8988T (cell line): ENCODE data around the gene ABCA1.
"Not testable (repeated sequence)": the region's sequence is repeated elsewhere in the genome, so short reads cannot be mapped to it uniquely, and the experiment has no call there.

ENCODE experiments used
- DNase-seq: peaks from one replicate; pipeline ENCODE4 v3.0.0; 2011

Gene ABCA1

DNA sequence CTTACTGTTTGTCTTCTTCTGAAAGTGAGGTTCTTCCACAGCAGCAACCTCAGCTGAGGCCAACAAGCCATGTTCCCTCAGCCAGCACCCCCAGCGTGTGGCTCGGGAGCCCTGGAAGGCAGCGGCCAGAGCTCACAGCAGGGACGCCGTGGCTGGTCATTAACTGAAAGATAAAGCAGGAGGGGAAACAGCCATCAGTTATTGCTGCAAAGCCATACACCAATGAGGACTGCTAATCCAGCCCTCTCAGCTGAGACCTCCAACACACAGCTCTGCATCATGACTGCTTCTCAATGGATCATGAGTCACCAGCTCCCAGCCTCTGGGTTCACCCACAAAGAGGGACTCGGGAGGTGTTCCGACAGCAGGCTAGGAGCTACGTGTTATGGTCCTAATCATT lies 24.3 kb downstream of the ABCA1 start:
- DNase-seq: no peak

GRCh38 chr9:104900871-104901270 lies 27.1 kb downstream of the ABCA1 start:
- no peak for DNase-seq

- DNase-seq: no peak
These were observed 27.6 kb downstream of the ABCA1 start for GRCh38 chr9:104900324-104900723.

GRCh38 chr9:104899759-104900247 lies 28.2 kb downstream of the ABCA1 start:
- no peak for DNase-seq

GRCh38 chr9:104898376-104898775 lies 29.6 kb downstream of the ABCA1 start:
- not testable (repeated sequence) for DNase-seq

DNA sequence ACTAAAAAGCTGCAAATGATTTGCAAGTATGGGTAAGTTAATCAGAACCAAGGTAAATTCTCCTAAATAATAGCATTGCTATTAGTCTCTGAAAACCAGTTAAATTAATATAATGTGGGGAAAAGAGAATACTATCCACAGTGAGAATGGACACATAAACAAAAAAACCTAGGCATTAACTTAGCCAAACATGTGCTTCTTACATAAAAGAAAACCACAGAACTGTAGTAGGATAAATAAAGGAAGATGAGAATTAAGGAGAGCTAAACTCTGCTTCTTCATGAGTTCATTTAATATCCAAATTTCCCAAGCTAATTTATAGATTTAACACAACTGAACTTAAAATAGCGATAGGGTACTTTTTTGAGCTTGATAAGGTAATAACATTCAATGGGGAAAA lies 31.8 kb downstream of the ABCA1 start:
- DNase-seq: no peak

GRCh38 chr9:104895572-104895971 lies 32.4 kb downstream of the ABCA1 start:
- no peak for DNase-seq

DNA sequence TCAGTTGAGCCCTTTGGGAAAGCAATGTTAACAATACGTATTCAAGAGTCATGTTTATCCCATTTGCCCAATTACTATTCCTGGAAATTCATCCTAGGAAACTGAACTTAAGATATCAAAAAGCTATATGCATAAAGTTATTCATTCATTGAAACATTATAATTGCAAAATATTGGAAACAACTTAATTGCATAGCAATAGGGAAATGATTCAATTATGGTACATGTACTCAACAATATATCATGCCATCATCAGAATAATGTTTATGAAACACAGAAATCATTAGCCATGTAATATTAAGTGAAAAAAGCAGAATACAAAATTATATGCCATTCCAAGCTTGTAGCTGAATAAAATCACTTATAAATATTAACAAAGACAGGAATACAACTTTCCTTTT lies 35.3 kb downstream of the ABCA1 start:
- no peak for DNase-seq

GRCh38 chr9:104890433-104890770 lies 37.6 kb downstream of the ABCA1 start:
- no peak for DNase-seq

DNA sequence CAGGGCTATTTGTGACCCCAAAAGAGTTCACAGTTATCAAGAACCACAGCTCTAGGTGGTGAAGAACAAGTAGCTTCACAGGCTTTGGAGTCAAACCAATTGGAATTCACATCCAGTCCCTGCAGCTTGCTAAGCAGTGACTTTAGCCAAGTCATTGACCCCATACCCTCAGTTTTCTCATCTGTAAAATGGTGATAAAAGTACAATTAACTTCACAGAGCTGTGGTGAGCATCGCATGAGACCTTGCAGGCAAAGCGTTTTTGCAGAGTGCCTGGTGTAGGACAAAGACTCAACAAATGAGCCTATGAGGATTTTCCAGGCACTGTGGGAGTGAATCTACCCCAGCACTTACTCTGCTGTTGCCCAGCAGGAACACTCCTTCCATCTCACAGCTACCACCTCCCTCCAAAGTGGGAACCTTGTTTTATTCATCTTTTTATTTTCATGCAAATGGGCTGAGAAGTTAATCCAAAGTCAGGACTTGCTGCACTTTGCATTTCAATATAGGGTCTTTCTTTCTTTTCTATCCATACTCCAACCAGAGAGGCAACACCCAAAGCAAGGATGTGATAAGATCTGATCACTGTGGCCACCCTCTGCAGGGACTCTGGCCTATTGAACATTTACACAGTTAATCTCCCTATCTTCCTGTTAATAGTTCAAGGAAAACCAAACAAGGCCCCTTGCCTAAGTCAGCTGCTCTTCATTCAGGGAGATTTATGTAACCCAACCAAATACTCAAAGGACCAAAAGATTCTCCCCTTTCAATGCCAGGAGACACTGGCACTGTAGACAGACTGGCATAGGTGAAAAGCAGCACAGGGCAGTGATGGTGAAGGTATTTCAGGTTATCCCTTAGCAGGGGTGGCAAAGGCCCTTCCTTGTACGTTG lies 41.9 kb downstream of the ABCA1 start:
- DNase-seq: no peak

DNA sequence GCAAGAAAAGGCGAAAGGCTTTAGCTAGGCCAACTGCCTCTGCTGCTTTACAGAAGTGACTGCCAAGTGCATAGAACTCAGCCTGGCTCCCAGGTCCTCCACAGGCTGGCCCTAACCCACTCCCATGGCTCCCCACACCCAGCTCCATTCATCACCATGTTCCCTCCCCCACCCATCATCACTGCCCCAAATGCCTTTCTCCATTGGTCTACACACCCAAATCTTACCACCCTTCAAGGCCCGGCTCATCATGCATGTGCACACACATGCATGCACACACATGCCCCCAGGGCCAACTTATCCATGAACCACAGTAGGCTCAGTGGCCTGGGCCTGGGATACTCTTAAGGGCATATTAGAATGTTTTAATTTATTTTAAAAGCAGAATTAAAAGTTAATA lies 44.8 kb downstream of the ABCA1 start:
- DNase-seq: no peak

GRCh38 chr9:104882566-104882965 lies 45.4 kb downstream of the ABCA1 start:
- DNase-seq: no peak

DNA sequence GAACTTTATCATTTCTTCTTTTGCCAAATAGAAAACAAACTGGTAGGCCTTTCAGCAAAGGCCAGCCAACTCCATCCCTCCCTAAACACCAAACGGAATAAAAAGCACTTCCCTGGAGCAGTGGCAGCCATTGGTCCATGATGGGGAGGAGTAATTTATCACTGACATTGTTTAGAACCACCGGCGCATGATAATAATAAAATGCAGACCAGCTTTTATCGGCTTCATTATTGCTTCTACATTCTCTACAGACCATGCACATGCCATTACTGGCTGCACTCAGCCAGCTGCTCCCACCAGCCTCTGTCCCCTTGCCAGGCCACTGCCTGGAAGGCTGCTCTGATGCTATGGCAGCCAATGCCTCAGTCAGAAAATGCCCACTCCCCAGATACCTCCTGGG lies 45.9 kb downstream of the ABCA1 start:
- DNase-seq: no peak

DNA sequence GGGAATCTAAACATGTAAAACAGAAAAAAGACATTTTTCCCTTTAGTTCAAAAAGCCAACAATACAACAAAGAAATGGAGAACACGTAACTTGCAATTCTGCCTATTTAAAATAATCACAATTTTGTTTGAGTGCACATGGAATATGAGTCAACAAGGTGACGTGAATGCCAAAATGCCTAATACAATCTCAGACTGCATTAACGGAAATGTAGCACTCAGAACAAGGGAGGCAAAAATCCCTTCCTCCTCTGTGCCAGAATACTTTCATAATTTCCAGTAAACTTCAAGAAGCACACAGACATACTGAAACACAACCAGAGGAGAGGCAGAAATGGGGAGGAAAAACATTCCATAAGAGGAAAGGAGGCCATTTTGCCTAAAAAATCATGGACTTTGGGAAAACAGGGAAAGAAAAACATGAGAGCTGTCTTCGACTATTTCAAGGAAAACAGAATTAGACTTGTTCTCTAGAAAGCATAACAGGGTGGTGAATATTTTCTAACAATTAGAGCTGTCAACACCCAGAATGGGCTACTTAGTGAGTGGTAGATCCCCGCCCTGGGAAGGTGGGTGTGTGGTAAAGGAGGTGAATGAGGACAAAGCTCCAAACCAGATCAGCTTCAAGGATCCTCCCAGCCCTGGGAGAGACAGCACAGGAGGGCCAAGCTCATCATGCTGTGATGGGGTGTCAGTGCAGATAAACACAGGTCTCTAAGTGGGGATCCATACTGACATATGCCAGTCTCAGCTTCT lies 48.2 kb downstream of the ABCA1 start:
- DNase-seq: no peak

DNA sequence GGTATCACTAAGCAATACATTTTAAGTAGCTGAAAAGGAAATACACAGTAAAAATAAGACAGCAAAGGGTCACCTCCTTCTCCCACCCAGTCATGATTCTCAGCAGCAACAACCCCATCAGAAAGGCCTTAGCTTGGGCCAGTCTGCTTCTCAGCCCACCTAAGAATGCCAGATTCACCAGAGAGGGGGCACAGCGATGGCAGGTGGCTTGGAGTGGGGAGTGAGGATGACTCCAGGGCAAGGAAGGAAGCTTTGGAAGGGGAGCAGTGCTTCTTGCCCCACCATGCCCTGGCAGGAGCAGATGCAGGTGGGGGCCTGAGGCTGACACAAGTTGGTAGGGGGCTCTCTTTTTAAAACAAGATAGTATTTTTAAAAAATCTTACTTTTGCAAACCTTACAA lies 51.4 kb downstream of the ABCA1 start:
- DNase-seq: no peak

GRCh38 chr9:104875897-104876296 lies 52.1 kb downstream of the ABCA1 start:
- no peak for DNase-seq

DNA sequence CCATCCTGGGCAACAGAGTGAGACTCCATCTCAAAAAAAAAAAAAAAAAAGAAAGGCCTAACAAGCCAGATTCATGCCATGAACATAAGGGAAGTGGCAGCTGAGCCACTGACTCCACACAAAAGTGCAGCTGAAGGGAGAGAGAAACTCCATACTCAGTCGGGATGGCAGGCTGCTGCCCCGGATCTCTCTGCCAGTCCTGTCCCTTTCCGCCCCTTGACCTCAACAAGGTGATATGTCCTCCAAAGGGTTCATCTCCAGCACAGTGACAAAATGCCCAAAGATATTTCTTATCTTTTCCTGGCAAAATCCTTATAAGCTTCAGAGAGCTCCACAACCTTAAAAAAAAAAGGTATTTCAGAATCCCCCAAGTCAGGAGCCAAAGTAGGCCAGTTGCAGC lies 52.6 kb downstream of the ABCA1 start:
- no peak for DNase-seq

GRCh38 chr9:104873489-104873850 lies 54.5 kb downstream of the ABCA1 start:
- DNase-seq: no peak

DNA sequence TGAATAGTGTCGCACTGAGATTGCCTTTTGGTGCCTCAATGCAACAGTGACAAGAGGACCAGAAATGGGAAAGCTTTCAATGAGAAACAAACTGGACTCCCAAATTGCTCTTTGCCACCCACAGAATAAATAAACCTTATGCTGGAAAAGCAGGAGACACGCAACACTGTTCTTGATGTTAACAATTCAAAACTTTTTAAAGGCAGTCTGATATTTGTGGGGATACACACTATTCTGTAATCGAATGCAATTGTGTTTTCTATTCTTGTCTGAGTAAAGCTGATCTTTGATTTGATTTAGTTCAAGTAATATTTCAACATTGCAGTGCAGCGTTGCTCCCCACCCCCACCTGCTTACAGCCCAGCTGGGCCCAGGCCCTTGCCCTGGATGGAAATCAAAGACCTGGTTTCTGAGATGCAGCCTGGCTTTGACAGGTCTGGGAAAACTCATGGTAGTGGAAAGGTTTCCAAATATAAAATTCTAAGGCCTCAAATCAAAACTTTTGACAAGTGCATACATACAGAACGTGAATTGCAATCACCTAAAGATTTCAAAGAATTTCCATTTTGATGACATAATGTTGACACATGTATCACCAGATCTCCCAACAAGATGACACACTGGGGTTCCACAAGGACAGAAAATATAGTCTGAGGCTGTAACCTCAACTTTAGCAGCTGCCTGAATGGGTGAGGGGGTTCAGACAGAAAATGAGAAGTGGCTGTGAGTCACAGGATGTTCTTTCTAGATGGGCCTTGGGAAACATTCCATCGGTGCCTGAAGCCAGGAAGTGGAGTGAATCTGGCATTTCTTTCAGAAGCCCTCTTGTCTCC lies 55.1 kb downstream of the ABCA1 start:
- DNase-seq: peak; percentile 57

DNA sequence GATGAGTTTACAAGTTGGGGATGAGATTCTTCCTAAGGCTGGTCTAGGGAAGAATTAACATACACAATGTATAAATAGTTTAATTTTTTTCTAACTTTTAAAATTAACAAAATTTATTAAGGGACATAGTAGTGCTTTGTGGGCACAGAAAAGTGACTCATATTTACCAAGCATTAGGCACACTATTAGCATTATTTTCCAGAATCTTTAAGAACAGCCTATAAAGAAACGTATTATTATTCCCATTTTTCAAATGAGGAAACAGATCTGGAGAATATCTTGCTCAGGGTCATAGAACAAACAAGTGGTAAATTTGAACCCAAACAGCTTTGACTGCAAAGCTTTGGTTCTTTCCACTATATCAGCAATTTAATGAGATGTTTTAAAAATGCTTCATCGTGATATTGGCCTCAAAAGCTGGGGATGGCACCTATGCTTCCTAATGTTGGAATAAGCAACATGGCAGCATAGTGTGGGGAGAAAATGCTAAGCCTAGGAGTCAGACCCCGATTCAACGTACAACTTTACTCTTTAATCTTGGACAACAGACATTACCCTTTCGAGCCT lies 55.9 kb downstream of the ABCA1 start:
- no peak for DNase-seq

DNA sequence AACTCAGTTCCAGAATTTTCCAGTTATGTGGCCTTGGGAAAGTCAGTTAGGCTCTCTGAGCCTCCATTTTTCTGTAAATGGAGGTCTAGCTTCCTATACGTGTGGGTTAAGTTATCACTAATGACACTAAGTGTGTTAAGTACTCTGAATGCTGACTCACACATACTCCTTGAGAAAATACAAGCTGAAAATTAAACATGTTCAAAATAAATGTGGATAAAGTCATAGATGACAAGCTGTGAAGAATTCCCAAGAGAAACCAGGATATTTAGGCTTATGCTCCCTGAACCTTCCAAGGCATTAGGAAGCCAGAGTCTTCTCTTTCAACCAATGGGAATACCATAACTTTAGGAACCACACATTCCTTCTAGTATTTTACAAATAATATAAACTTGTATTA lies 58.1 kb downstream of the ABCA1 start:
- no peak for DNase-seq

- no peak for DNase-seq
These were observed 59.1 kb downstream of the ABCA1 start for GRCh38 chr9:104868687-104869404.
